Measurements from ENCODE around the gene TMEM119.
A peak's percentile ranks its signal among the peaks of the same experiment; 100 is the strongest.

Gene TMEM119

DNA sequence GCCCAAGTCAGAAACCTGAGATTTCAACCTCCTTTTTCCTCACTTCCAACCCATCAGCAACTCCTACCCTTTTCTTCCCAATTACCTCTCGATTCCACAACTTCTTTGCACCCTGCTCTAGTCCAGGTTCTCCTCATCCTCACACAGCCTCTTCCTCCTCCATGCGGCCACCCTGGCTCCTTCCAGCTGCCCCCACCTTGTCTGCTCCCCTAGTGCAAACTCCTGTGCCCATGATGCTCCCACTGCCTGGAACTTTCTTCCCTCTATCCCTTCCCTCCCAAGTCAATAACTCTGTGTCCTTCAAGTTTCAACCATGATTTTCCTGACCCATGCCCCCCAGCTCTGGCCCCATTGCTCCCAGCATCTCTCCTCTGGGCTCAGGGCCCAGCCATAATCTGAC lies 18.5 kb upstream of the TMEM119 start:
- no peak for DNase-seq (ENCODE audit: low spot score)

DNA sequence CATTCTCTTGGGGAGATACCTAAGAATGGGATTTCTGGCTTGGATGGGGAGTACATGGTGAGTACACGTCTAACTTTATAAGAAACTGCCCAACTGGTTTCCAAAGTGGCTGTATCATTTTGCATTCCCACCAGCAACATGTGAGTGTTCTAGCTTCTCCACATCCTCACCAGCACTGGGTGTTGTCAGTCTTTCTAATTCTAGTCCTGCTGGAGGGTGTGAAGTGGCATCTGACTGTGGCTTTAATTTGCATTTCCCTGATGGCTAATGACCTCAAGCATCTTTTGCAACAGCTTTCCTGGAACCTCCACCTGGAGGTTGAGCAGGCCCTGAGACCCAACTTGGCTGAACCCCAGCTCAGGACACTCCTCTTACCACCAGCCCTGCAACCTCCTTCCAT lies 18.0 kb upstream of the TMEM119 start:
- no peak for DNase-seq (ENCODE audit: low spot score)

DNA sequence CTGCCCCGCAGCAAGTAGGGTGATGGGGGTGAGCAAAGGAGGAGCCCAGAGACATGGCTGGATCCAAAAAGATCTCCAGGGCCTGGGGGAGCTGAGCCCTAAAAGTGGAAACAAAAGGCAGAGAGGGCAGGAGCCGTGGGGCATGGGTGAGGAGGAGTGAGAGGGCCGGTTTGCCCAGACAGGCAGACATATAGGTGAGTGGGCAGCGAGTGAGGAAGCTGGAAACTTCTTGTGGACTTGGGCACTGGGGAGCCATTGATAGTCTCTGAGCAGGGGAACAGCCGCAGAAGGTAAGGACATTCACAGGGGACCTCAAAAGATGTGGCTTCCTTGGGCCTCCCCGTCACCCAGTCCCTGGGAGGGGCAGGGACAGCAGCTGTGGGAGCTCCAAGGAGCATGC lies 16.8 kb upstream of the TMEM119 start:
- no peak for DNase-seq (ENCODE audit: low spot score)

DNA sequence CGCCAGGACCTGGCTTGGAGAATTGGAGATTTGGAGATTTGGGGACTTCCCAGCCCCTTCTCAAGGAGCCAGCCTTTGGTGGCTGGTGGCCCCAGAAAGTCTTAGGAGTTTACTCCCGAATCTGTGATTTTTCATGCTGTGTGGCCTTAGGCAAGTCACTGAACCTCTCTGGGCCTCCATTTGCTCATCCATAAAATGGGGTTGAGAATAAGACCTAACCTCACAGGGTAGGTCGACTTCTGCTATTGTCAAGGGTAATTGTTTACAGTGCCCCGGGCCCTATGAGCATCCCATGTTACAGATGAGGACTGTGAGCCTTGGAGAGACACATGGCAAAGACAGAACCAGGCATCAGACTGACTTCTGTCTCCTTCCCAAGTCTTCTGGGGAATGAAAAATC lies 16.2 kb upstream of the TMEM119 start:
- DNase-seq (ENCODE audit: low spot score): no peak

DNA sequence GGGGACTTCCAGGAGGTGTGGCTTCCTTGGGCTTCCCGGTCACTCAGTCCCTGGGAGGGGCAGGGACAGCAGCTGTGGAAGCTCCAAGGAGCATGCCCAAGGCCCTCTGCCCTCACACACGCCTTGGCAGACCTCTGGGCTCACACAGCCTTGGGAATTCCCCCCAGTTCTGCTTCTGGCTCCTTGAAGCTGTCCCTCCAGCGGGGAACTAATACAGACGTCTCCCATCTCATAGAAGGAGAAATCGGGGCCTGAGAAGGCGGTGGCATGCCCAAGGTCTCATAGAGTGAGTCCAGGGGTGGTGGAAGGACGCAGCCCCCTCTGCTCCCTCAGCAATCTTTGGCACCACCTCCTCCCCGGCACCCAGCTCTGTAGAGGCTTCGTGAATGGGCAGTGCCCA lies 15.7 kb upstream of the TMEM119 start:
- no peak for DNase-seq (ENCODE audit: low spot score)

DNA sequence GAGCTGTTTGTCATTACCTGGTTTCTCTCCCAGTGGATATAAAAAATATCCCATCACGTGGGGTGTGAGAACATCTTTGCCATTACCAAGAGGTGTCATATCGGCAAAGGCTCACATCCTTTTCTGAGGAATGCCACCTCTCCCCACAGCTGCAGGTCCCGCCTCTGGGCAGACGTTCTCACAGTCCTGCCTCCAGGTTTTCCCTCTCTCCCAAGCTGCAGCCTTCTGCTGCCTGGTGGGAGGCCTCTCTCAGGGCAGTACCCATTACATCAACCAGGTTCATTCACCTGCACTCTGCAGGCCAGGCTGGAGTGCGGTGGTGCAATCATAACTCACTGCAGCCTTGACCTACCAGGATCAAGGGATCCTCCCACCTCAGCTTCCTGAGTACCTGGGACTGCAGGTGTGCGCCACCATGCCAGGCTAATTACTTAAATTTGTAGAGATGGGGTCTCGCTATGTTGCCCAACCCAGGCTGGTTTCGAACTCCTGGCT lies 15.0 kb upstream of the TMEM119 start:
- DNase-seq (ENCODE audit: low spot score): no peak

DNA sequence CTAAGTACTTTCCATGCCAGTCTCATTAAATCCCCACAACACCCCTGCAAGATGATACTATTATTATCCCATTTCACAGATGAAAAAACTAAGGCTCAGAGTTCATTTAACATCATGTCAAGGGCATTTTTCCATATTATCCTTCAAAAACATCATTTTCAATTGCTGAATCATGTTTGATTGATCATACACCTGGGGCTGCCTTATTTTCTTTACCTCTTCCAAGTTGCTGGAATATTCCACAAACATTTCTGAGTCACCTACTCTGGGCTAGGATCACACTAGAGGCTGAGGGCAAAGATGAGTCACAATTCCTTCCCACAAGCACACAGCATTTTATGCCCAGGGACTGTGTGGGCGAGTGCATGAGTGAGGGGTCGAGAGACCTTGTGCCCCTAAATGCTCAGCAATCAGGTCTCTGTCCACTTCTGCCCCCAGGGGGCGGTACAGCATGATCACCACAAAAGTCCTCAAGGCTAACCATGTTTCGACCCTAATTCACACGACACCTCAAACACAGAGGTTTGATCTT lies 14.1 kb upstream of the TMEM119 start:
- peak; percentile 87 for DNase-seq (ENCODE audit: low spot score)

DNA sequence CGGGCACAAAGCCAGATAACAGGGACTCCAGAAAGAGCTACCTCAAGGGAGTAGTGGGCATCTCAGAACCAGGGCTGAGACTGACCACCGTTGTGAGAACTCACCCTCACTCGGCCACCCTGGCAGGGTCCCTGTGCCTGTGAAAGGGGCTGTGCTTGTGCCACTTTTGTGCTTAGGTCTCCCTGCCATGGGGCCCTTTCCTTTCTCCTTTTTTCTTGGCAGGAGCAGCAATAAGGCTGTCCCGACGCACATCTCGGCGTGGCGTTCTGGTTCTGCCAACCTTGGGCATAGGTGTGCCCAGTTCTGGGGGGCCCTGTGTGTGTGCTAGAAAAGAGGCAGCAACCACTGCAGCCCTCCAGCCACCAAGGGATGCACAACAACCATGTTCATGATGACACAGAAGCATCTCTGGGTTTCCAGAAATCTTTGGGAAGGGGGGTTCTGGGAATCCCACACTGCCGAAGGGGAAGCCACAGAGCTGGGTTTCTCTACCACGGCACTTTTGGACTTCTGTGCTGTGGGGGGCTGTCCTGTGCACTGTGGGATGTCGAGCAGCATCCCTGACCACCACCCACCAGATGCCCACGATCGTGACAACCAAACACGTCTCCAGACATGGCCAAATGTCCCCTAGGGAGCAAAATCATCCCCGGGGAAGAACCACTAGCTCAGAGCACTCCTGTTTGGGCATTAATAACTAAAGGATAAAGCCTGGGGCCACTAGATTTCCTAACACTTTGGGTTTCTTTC lies 13.1 kb upstream of the TMEM119 start:
- no peak for DNase-seq (ENCODE audit: low spot score)

DNA sequence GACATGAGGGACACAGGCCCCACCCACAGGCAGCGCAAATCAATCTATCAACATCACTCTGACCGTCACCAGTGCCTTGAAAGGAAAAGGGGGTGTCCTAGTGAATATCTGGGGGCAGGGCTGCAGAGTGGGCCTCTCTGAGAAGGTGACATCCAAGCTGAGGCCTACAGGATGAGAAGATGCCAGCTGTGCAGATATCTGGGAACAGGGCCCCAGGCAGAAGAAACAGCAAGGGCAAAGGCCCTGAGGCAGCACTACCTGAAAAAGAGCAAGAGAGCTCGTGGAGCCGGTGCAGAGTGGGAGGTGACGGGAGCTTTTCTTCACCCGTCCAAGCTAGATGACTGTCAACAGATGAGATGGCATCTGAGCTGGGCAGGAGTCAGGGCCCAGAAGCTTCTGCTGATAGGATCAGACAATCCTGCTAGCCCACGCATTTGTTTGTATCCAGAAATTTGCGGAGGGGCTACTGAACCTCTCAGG lies 12.5 kb upstream of the TMEM119 start:
- DNase-seq (ENCODE audit: low spot score): no peak

DNA sequence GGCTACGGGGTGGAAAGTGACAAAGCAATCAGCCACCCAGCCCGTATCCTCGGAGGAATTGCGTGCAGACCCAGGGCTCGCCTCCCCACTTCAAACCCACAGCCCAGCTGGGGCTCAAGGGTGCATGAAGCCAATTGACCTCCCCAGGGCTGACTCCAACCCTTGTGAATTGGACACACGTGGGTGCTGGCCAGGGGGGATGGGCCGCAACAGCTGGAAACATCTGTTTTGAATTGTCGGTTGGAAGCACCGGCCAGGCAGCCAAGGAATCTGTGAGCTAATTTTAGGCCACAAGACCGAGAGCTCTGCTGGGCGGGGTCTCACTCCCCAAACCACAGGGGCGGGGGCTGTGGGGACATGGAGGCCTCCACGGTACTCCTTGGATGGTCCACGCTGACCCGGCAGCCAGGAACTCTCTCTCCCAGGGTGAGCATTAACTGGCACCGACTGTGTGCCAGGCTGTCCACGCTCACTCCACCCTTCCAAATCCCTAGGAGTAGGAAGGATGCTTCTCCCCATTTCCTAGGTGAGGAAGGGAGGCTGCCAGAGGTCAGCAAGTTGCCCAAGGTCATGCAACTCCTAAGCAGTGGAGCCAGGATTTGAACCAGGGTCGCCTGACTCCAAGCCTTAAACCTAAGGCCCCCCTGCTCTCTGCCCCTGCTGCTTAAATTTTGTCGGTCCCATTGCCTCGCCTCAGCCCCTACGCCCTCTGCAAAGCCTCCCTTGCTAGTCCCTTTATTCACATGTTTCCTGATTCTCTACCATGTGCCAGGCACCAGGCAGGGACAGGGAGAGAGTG lies 11.9 kb upstream of the TMEM119 start:
- no peak for DNase-seq (ENCODE audit: low spot score)

DNA sequence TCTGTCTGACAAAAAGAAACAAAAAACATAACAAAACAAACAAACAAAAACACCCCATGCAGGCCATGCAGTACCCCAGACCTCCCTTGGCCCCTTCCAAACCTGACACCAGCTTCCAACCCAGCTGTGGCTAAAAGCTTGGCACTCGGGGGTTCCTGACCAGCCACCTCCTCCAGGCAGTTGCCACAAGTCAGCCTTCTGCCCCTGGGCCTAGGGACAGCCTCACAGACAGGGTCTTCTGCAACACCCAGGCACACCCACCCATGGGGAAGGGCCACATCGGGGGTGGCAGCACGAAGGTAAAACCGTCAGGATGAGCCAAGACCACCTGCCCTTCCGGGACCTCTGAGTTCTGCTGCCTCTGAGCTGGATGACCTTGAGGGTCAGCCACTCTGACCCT lies 10.7 kb upstream of the TMEM119 start:
- DNase-seq (ENCODE audit: low spot score): no peak

DNA sequence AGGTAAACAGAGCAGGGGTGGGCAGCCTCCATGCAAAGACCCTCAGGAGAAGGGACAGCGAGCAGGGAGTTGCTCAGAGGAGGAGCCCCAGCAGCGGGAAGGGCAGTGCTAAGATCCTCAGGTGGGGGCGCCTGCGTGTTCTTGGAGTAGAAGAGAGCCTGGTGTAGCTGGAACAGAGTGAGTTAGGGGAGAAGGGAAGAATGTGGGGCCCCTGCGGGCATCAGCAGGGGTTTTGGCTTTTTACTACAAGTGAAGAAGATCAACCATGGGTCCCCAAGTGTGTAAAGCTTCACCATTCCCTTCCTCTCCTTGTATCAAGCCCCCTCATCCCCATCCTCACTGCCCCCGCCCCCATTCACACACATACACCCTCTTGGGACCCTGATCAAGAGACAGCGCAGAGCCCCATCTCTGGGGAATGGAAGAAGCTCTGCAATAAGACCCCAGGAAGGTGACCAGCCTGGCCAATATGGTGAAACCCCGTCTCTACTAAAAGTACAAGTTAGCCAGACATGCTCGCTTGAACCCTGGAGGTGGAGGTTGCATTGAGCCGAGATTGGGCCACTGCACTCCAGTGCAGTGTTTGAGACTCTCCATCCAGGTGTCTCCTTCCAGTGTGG lies 10.2 kb upstream of the TMEM119 start:
- DNase-seq (ENCODE audit: low spot score): no peak

DNA sequence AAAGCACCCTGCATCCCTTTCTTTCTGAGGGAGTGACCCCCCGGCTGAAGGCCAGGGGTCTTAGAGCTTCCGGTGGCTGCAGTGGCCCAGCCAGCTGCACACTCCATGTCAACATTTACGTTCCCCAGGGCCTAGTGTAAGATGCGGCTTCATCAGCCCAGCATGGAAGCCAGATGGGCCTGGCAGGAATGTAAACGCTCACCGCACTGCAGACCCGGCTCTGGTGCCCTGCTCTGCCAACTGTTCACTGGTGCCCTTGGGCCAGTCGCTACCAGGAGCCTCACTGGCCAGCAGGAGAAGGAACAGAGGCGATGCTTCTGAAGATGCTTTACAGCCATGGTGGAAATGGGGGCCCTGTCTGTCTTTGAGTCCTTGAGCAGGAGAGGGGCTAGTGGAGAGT lies 8.6 kb upstream of the TMEM119 start:
- no peak for DNase-seq (ENCODE audit: low spot score)

DNA sequence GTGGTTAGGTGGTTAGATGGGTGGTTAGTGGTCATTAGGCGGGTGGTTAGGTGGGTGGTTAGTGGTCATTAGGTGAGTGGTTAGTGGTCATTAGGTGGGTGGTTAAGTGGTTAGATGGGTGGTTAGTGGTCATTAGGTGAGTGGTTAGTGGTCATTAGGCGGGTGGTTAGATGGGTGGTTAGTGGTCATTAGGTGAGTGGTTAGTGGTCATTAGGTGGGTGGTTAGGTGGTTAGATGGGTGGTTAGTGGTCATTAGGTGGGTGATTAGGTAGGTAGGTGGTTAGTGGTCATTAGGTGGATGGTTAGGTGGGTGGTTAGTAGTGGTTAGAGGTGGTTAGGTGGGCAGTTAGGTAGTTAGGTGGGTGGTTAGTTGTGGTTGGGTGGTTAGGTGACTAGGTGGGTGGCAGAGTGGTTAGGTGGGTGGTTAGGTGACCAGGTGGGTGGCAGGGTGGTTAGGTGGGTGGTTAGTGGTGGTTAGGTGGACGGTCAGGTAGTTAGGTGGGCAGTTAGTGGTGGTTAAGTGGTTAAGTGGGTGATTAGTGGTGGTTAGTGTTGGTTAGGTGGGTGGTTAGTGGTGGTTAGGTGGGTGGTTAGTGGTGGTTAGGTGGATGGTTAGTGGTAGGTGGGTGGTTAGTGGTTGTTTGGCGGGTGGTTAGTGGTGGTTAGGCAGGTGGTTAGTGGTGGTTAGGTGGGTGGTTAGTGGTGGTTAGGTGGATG lies 8.0 kb upstream of the TMEM119 start:
- DNase-seq (ENCODE audit: low spot score): no peak

DNA sequence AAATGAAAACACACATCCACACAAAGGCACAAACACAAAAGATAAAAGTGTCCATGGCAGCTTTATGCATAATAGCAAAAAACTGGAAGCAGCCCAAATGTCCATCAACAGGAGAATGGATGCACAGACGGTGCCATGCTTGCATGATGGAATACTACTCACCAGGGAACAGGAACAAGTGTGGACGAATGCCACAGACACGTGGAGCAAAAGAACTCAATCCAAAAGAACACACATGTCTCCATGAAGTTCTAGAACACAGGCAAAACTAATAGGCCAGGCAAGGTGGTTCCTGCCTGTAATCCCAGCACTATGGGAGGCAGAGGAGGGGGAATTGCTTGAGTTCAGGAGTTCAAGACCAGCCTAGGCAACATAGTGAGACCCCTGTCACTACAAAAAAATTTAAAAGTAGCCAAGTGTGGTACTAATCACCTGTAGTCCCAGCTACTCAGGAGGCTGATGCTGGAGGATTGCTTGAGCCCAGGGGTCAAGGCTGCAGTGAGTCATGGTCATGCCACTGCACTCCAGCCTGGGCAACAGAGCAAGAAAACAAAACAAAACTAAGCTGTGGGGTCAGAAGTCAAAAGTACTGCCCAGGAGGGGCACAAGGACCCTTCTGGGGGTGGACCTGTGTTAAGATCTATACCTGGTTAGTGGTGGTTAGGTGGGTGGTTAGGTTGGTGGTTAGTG lies 7.3 kb upstream of the TMEM119 start:
- DNase-seq (ENCODE audit: low spot score): no peak

DNA sequence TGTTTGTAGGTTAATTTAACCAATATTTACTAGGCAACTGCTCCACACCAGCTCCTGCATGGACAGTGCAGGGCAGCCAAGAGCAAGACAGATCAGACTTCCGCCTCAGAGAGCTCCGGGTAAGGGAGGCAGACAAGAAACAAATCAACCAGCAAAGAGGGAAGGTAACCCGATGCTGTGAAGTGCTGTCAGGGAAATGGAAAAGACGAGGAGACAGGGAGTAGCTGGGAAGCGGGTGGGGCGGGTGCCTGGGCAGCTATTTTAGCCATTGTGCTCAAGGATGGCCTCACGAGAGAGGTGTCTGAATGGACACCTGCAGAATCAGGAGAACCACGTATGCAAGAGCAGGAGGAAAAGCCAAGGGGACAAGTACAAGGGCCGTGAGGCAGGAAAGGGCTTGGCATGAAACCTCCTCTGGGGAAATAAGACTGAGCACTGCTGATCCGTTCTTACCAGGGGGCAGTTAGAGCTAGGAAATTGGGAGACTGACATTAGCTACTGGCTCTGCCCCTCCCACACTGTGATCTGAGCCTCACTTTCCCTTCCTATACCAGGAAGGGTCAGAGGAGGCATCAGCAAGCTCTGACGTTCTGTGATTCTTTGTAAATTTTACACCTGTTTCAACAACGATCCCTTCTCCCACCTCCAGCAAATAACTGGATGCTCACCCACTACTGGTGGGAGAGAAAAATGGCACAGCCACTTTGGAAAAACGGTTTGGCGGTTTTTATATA lies 6.5 kb upstream of the TMEM119 start:
- no peak for DNase-seq (ENCODE audit: low spot score)

DNA sequence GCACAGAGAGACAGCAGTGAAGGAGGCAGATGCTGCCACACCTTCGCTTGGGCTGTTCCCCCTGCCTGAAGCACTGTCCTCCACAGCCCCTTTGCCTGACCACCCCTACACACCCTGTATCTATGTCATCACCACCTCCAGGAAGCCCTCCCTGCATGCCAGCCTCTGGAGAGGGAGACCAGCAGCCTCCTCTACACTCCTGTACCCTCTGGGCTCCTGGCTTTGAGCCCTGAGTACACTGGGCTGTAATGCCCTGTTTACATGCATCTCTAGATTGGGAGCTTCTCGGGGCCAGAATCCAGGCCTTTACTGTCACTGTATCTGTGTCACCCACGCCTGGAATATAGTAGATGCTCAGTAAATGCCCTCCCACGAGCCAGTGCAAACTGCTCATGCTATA lies 5.9 kb upstream of the TMEM119 start:
- DNase-seq (ENCODE audit: low spot score): no peak

DNA sequence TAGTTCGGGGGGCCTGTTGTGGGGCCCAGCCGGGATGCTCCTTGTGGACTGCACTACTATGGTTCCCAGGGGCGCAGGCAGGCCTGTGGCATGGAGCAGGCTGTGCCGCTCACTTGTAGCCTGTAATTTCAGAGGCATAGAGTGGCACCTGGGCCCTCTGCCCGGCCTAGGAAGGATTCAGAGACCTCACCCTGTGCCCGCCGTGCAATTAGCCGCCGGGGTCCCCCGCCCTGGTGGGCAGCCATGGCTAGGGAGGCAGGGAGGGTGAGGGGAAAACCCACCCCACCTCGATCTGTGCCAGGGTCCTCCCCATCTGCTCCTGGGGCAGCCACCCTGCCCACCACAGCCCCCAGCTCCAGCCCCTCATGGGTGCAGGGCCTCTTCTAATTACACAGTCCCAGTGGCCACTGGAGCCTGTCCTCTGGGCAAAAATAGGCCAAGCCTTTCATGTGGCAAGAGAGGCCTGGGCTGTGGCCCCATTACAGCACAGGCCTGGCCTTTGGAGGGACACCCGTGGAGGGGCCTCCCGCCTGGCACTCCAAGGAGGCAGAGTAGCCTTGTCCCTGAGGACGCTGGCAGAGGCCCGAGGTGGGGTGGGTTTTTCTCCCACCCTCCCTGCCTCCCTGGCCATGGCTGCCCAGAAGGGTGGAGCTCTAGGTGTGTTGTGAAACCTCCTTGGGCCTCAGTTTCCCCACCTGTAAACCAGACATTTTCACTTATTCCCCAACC lies 5.3 kb upstream of the TMEM119 start:
- DNase-seq (ENCODE audit: low spot score): no peak

DNA sequence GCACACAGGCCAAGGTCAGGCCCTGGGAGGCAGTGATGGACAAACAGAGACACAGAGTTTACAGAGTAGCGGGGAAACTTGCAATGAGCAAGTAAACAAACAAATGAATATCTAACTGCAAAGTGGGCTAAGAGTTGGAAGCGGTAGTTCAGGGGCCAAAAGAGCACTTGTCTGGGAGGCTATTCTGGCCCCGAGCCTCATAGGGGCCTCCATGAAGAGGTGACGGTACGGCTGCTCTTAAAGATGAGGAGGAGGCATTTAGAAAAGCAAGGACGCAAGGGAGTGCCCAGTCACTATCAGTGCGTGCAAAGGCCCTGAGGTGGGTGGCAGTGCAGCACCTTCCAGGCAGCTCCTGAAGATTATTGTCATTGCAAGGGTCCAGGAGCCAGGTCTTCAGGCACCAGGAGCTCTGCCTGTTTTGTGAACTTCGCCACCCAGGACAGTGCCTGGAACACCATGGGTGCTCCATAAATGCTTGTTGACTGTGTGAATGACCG lies 4.4 kb upstream of the TMEM119 start:
- no peak for DNase-seq (ENCODE audit: low spot score)

DNA sequence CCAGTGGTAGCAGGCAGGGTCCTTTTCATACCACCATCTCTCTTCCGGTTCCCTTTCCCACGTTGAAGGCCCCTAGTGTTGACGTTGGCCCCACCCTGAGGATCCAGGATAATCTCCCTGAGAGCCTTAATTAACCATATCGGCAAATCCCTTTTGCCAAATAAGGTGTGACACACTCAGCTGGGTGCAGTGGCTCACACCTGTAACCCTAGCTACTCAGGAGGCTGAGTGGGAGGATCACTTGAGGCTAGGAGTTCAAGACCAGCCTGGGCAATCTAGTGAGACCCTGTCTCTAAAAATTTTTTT lies 2.8 kb upstream of the TMEM119 start:
- no peak for DNase-seq (ENCODE audit: low spot score)
